ENCODE data around the gene ZBTB1.

The ZBTB1 gene

GRCh38 chr14:64504310-64504896 is at the start of gene ZBTB1:
Gene ZBTB1, plus strand, starts transcription at chr14:64504770. Its CDS starts 16,735 bp downstream, at chr14:64521505.
- DNase-seq (ENCODE audit: low read depth), result peak; percentile 83

- no peak for DNase-seq (ENCODE audit: low read depth)
Observed at GRCh38 chr14:64459405-64460136, 45.0 kb upstream of the ZBTB1 start.

- DNase-seq (ENCODE audit: low read depth), result no peak
Observed at GRCh38 chr14:64461221-64461620, 43.3 kb upstream of the ZBTB1 start.

- no peak for DNase-seq (ENCODE audit: low read depth)
Observed at GRCh38 chr14:64463195-64463594, 41.4 kb upstream of the ZBTB1 start.

GRCh38 chr14:64463873-64464272 is 40.7 kb upstream of the ZBTB1 start:
- DNase-seq (ENCODE audit: low read depth), result no peak

- peak; percentile 10 for DNase-seq (ENCODE audit: low read depth)
Observed at GRCh38 chr14:64464651-64465050, 39.9 kb upstream of the ZBTB1 start.

GRCh38 chr14:64465191-64465822 is 39.3 kb upstream of the ZBTB1 start, which contains the start of gene AKAP5:
Gene AKAP5, plus strand, starts transcription at chr14:64465499. Its CDS starts 2,896 bp downstream, at chr14:64468395.
- DNase-seq (ENCODE audit: low read depth), result peak; percentile 51

GRCh38 chr14:64465831-64466554 is 38.6 kb upstream of the ZBTB1 start:
- peak; percentile 69 for DNase-seq (ENCODE audit: low read depth)

- DNase-seq (ENCODE audit: low read depth), result no peak
Observed at GRCh38 chr14:64467101-64467500, 37.5 kb upstream of the ZBTB1 start.

- DNase-seq (ENCODE audit: low read depth), result no peak
Observed at GRCh38 chr14:64467566-64467965, 37.0 kb upstream of the ZBTB1 start.

- no peak for DNase-seq (ENCODE audit: low read depth)
Observed at GRCh38 chr14:64468451-64468850, 36.1 kb upstream of the ZBTB1 start.

GRCh38 chr14:64474041-64474440 is 30.5 kb upstream of the ZBTB1 start:
- no peak for DNase-seq (ENCODE audit: low read depth)

GRCh38 chr14:64474698-64475097 is 29.9 kb upstream of the ZBTB1 start:
- DNase-seq (ENCODE audit: low read depth), result no peak

GRCh38 chr14:64475585-64476273 is 28.8 kb upstream of the ZBTB1 start:
- DNase-seq (ENCODE audit: low read depth), result no peak

- DNase-seq (ENCODE audit: low read depth), result no peak
Observed at GRCh38 chr14:64476438-64476837, 28.1 kb upstream of the ZBTB1 start.

GRCh38 chr14:64478634-64479250 is 25.8 kb upstream of the ZBTB1 start:
- peak; percentile 45 for DNase-seq (ENCODE audit: low read depth)

- no peak for DNase-seq (ENCODE audit: low read depth)
Observed at GRCh38 chr14:64488590-64489099, 15.9 kb upstream of the ZBTB1 start.

GRCh38 chr14:64491637-64492036 is 12.9 kb upstream of the ZBTB1 start:
- no peak for DNase-seq (ENCODE audit: low read depth)

GRCh38 chr14:64493455-64493854 is 11.1 kb upstream of the ZBTB1 start:
- DNase-seq (ENCODE audit: low read depth), result no peak

GRCh38 chr14:64495252-64495651 is 9.3 kb upstream of the ZBTB1 start:
- no peak for DNase-seq (ENCODE audit: low read depth)

- DNase-seq (ENCODE audit: low read depth), result no peak
Observed at GRCh38 chr14:64496764-64497163, 7.8 kb upstream of the ZBTB1 start.
